CD4-positive, alpha-beta T cell treated with Interleukin-15 for 4 hours (primary cell): ENCODE results near the gene OPN4.

Experiments
- DNase-seq: peaks from one replicate; pipeline ENCODE4 v3.0.0-alpha.2; 2020; ENCODE audit warnings: low spot score

The OPN4 gene

DNA sequence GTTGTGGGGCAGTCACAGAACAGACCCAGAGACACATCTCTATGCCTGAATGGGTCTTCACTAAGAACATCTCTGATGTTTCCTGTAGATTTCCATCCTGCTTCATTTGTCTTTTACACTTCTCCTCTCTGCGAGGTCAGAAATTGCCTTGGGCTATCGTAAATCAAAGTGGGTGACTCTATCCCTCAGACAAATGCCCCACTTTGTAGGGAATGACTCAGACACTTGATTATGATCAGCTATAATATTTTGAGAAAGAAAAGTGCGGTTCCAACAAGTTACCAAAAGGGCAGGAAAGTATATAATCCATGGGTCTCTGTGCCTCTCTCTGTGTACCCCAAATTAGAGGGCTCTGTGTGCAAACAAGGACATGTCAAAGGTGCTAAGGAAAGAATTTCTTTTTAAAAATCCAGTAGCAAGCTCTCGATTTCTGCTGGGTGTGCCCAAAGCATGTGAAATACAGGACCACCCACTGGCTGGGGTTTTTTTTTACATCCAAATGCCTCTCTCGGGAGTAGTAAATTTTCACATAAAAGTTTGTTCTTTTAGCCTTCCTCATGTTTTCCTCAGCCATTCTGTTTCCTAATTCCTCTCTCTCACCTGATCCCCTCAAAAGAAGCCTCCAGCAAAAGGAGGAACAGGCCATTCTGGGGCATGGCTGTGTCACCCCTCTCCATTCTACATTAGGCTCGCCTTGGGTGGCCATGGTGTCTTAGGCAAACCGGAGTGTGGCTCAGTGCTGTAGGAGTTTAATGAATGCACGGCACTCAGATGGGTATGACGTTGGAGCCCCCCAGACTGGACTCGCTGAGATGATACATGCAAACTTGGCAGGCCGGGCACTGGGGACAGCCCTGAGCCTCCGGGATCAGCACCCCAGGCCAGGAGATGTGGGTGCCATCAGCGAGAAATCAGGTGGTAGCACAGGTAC is 6.3 kb upstream of the OPN4 start:
- DNase-seq: no peak

DNA sequence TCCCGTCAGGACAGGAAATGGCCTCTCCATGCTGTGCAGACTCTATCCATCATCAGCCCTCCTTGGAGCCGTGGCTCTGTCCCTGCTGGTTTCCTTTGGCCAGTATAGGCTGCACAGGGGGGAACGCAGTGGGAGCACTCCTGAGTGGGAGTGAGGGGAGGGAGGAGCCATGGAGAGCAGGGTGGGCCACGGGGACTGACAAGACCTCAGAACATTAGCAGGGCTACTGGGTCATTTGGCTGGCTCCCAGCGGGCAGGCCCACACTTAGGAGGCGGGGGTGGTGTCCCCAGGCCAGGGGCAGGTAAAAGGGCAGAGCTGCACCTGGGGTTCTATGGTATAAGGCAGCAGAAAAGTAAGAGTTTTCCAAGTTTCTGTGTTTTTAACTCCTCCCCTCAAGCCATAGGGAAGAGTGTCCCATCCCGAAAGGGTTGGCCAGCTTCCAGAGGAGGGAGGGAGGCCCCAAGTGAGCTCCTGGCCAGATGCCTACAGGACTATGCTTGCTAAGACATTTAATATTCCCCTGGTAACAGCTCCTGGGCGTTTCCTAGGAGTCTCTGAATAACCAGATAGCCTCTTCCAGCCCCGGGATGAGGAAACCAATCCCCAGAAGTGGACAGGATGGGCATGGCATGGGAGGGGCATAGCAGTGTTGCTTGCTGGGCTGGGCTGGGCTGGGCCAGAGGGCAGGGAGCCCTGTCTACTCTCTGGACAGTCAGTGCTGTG is 5.5 kb upstream of the OPN4 start:
- no peak for DNase-seq

GRCh38 chr10:86649471-86650150 is 4.7 kb upstream of the OPN4 start:
- DNase-seq: no peak

DNA sequence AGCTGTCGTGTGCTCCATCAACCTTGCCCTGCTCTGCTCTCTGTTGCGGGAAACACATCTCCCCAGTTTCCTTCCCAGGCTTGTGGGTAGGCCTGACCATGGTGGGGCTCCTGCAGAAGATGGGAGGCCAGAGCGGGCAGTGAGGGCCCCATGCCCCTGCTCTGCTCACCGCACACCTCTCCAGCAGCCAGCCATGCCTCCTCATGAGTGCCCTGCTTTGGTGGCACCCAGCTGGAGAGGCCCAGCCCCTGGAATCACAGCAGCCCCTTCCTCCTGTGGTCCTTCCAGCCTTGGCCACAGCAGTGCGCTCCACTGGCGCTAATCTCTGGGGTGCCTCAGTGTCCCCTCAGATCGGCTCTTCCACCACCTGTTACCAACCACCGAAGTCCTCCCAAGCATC is 4.2 kb upstream of the OPN4 start:
- no peak for DNase-seq

DNA sequence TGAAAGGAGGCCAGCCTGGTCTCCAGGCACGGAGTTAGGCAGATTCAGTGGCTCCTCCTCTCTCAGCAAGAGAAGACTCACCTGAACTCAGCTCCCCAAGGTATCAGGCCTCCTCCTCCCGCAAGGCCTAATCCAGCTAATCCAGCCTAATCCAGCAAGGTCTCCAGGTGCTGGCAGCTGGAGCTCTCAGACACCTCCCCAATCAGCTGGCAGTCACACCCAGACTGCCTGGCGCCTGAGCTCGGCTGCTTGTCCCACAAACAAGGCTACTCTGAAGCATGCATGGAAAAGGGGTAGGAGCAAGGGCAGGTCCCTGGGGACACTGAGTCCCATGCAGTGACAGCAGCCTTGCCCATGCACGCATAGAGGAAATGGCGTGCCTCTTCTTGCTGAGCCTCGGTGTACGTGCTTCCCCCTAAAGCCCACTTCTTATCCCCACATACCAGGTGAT is 3.3 kb upstream of the OPN4 start:
- DNase-seq: no peak

DNA sequence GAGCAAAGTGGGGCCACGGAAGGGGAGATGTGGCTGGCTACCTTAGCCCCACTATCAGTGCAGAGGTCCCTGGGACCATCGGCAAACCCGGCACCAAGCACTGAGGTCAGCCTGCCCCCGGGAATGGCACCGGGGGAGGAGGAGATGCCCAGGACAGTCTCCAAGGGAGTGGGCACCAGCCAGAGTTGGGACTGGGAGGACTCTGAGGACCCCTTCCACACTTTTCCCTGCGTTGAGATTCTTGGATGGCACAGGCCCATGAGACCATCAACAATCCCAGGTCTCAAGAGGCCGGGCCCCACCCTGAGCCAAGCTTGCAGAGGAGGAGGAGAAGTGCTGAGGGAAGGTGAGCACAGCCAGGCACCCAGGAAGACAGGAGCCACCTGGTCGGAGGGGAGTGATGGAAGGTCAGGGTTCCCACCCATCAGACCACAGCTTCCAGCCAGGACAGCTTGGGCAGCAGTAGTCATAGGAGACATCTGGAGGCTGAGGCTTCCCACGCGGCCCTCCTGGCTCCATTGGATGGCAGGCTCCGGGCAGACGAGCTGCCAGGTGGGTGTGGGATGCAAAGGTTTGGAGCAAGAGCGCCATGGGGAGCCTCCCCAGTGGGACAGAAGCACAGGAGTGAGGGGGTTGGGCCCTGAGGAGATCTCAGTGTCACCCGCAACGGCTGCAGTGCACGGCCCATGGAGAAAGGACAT is 2.6 kb upstream of the OPN4 start:
- no peak for DNase-seq

- no peak for DNase-seq
Measured at GRCh38 chr10:86652361-86653202, 1.8 kb upstream of the OPN4 start.

- no peak for DNase-seq
Measured at GRCh38 chr10:86653379-86653778, 968 bp upstream of the OPN4 start.

- no peak for DNase-seq
Measured at GRCh38 chr10:86653987-86654386, 360 bp upstream of the OPN4 start.

- DNase-seq: no peak
Measured at GRCh38 chr10:86655173-86655540, 810 bp downstream of the OPN4 start.

- DNase-seq: no peak
Measured at GRCh38 chr10:86655596-86655995, 1.2 kb downstream of the OPN4 start.

DNA sequence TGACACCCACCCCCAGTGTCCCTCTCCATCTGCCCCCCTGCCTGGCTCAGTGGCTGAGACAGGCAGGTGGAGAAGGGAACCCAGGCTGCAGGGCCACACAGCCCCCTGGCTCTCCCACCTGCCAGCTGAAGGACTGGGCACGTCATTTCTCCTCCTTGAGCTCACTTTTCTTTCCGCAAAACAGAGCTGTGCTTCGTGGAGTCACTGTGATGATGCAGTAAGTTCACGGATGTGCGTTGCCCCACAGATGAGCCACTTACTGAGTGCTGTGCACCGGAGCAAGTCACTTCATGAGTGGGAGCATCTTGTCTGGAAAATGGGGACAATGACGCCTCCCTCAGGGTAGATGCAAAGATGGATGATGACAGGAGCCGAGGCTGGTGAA is 2.7 kb downstream of the OPN4 start:
- no peak for DNase-seq

DNA sequence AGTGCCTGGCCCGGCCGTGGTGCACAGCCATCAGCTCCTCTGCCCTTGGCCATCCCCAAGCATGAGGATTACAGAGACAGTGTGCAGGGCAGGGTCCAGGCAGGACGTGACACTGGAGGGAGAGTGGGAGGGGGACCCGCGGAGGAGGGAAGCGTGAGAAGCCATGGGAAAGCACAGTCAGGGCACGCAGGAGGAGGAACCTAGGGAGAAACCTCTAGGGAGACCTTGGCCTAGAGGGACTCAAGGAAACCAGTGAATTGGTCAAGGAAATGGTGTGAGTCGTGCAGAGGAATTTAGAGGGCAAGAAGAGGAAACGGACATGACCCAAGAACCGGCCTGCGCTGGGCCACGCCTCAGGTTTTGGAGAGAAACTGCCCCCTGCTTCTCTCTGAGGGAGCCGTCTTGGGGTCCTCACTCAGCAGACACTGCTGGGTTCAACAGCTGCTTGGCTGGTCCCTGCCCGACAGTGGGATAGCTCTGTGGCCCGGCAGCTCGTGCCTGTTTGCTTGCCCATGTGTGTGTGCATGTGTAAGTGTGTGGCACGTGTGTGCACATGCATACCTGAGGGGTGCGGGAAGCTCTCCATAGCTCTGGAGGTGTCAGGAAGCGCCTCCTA is 3.2 kb downstream of the OPN4 start:
- no peak for DNase-seq

DNA sequence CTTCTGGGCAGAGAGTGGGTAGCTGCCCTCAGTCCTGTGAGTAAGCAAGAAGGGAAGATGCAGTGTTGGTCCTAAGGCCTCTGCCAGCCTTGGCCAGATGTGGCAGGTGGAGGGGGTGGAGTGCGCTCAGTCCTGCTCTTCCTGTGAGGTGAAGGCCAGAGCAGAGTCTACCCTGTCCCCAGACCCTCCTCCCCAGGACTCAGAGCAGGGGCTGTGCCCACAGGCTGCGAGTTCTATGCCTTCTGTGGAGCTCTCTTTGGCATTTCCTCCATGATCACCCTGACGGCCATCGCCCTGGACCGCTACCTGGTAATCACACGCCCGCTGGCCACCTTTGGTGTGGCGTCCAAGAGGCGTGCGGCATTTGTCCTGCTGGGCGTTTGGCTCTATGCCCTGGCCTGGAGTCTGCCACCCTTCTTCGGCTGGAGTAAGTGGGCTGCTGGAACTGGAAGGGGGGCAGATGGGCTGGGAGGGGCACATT is 4.0 kb downstream of the OPN4 start:
- DNase-seq: no peak

- DNase-seq: no peak
Measured at GRCh38 chr10:86658751-86659150, 4.4 kb downstream of the OPN4 start.

- DNase-seq: no peak
Measured at GRCh38 chr10:86659161-86659691, 4.9 kb downstream of the OPN4 start.

DNA sequence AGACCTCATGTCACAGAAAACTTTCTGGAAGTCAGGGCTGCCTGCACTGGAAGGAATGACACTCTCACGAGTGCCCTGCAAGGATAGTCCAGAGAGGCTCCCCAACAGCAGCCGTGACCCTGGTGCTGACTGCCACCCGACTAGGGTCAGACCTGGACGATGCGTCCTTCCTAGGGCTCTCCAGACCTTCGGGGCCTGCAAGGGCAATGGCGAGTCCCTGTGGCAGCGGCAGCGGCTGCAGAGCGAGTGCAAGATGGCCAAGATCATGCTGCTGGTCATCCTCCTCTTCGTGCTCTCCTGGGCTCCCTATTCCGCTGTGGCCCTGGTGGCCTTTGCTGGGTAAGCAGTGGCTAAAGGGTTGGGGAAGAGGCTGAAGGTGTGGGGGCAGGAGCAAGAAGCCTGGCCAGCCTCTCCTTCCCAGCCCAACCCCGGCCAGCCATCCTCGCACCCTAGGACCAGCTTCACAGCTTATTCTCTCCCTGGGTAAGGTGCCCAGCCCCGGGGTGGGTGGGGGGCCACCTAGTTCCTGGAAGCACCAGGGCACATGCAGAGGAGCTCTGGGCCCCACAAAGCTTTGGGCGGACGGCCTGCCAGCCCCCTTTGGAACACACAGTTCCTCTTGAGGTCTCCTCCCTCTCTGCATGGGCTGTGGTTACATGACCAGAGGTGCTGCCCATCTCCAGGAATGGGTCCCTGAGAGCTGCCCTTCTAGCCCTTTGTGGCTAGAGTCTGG is 5.5 kb downstream of the OPN4 start:
- DNase-seq: no peak

GRCh38 chr10:86661161-86662025 is 7.0 kb downstream of the OPN4 start:
- no peak for DNase-seq
